Osteoblast (primary cell): ENCODE results near the gene AJM1. TPM values are rescaled to one million over a fixed set of nuclear protein-coding genes. Genes with fewer than 3 reads are reported as not detected.
"Not testable (repeated sequence)": the region's sequence is repeated elsewhere in the genome, so short reads cannot be mapped to it uniquely, and the experiment has no call there.

ENCODE experiments used
- DNase-seq: peaks from one replicate; pipeline ENCODE4 v3.0.0; 2011; ENCODE audit warnings: low spot score, mixed read lengths; ENCODE audit not compliant: insufficient read length; ENCODE audit errors: missing footprints
- H2AFZ ChIP-seq: 2 replicates; pipeline ENCODE4 v1.6.0; 2011; ENCODE audit warnings: mild to moderate bottlenecking, low read length
- H3K27ac ChIP-seq: 2 replicates; pipeline ENCODE4 v1.5.1; 2011; ENCODE audit warnings: mild to moderate bottlenecking, low read depth, low read length, moderate library complexity
- H3K27me3 ChIP-seq: 2 replicates; pipeline ENCODE4 v1.6.0; 2012; ENCODE audit warnings: mild to moderate bottlenecking, control low read depth, inconsistent platforms, low read length, moderate library complexity; ENCODE audit not compliant: insufficient read depth
- H3K36me3 ChIP-seq: 2 replicates; pipeline ENCODE4 v1.5.1; 2011; ENCODE audit warnings: mild to moderate bottlenecking, low read length, control low read depth, moderate library complexity; ENCODE audit not compliant: insufficient read depth
- H3K4me1 ChIP-seq: 2 replicates; pipeline ENCODE4 v1.5.1; 2011; ENCODE audit warnings: mild to moderate bottlenecking, low read length, control low read depth, moderate library complexity; ENCODE audit not compliant: insufficient read depth
- H3K4me2 ChIP-seq: 2 replicates; pipeline ENCODE4 v1.6.0; 2011; ENCODE audit warnings: mild to moderate bottlenecking, low read length; ENCODE audit not compliant: insufficient read depth
- H3K4me3 ChIP-seq: fragments of 200-600 bp; sonication (generic); 3 replicates; pipeline ENCODE4 v1.5.1; 2012; ENCODE audit warnings: mild to moderate bottlenecking, low read length, inconsistent platforms; ENCODE audit not compliant: insufficient read depth
- H3K79me2 ChIP-seq: 2 replicates; pipeline ENCODE4 v1.6.0; 2012; ENCODE audit warnings: mild to moderate bottlenecking, low read length, control low read depth, inconsistent platforms; ENCODE audit not compliant: insufficient read depth
- H3K9me3 ChIP-seq: 2 replicates; pipeline ENCODE4 v1.5.1; 2011; ENCODE audit warnings: low read depth, low read length, control low read depth
- H4K20me1 ChIP-seq: 2 replicates; pipeline ENCODE4 v1.6.0; 2012; ENCODE audit warnings: mild to moderate bottlenecking, low read length, control low read depth; ENCODE audit not compliant: insufficient read depth
- CTCF ChIP-seq: IDR thresholded peaks from 2 replicates; pipeline ENCODE4 v1.5.1; 2011; ENCODE audit warnings: mild to moderate bottlenecking, low read depth, low read length, moderate library complexity; ENCODE audit errors: extremely low read depth
- total RNA-seq: library from RNA; depleted of rRNA; stranded (reverse); fragments of >200 nt; gene quantifications from 2 replicates; pipeline ENCODE4 v1.2.3, GENCODE V29; 2012

AJM1 gene
- total RNA-seq, 1 donor: 1.1 TPM

- no peak for TF ChIP-seq CTCF
- peaks cover 18% of the 10 kb centered on the region for H4K20me1 ChIP-seq
- peaks cover 49% of the 10 kb centered on the region for H3K27me3 ChIP-seq
- peaks cover 9% of the 10 kb centered on the region for H3K79me2 ChIP-seq
- DNase-seq: no peak
- H3K27ac ChIP-seq: no peak within 1 kb of the TSS
- H2AFZ ChIP-seq: no peak within 1 kb of the TSS
- H3K9me3 ChIP-seq: no peaks in the 10 kb centered on the region
- H3K36me3 ChIP-seq: peaks cover 6% of the 10 kb centered on the region
- no peak within 1 kb of the TSS for H3K4me2 ChIP-seq
- no peak within 1 kb of the TSS for H3K4me3 ChIP-seq
- H3K4me1 ChIP-seq: peaks cover 11% of the 10 kb centered on the region
Observed at GRCh38 chr9:136796238-136796774, 46.0 kb upstream of the AJM1 start, which contains the start of gene CCDC183. Gene CCDC183, plus strand, starts transcription at chr9:136796338. Its CDS starts 60 bp downstream, at chr9:136796398.

GRCh38 chr9:136796775-136797347 is 45.4 kb upstream of the AJM1 start:
- H3K36me3 ChIP-seq, DNase-seq, H3K4me3 ChIP-seq, H3K4me2 ChIP-seq, H3K4me1 ChIP-seq, H3K9me3 ChIP-seq, H2AFZ ChIP-seq, H3K79me2 ChIP-seq, H3K27ac ChIP-seq: not testable (repeated sequence)
- Histone ChIP-seq H3K27me3 (peaks cover 55% of the 10 kb centered on the region), H4K20me1 (peaks cover 18% of the 10 kb centered on the region)

- H3K36me3 ChIP-seq: no peaks in the 10 kb centered on the region
- peaks cover 60% of the 10 kb centered on the region for H3K27me3 ChIP-seq
- no peak overlapping the region for H2AFZ ChIP-seq
- H3K27ac ChIP-seq: no peak overlapping the region
- peaks cover 2% of the 10 kb centered on the region for H3K4me1 ChIP-seq
- H3K9me3 ChIP-seq: no peaks in the 10 kb centered on the region
- peak; percentile 62 for DNase-seq
- no peaks in the 10 kb centered on the region for H3K79me2 ChIP-seq
- peaks cover 1% of the 10 kb centered on the region for H4K20me1 ChIP-seq
- no peak for TF ChIP-seq CTCF
- H3K4me2 ChIP-seq: no peak overlapping the region
- no peak overlapping the region for H3K4me3 ChIP-seq
Observed at GRCh38 chr9:136798708-136799078, 43.6 kb upstream of the AJM1 start.

GRCh38 chr9:136799079-136799853 is 43.0 kb upstream of the AJM1 start:
- Histone ChIP-seq H3K27ac (no peak overlapping the region), H3K36me3 (no peaks in the 10 kb centered on the region), H3K27me3 (peaks cover 60% of the 10 kb centered on the region), H3K4me2 (no peak overlapping the region), H3K9me3 (no peaks in the 10 kb centered on the region), H3K79me2 (no peaks in the 10 kb centered on the region), H2AFZ (no peak overlapping the region), H3K4me1 (peaks cover 2% of the 10 kb centered on the region), H4K20me1 (no peaks in the 10 kb centered on the region), H3K4me3 (no peak overlapping the region)
- no peak for TF ChIP-seq CTCF
- DNase-seq: peak; percentile 74
